ENCODE results near the gene PIANP.
A peak's percentile ranks its signal among the peaks of the same experiment; 100 is the strongest.

Gene PIANP

DNA sequence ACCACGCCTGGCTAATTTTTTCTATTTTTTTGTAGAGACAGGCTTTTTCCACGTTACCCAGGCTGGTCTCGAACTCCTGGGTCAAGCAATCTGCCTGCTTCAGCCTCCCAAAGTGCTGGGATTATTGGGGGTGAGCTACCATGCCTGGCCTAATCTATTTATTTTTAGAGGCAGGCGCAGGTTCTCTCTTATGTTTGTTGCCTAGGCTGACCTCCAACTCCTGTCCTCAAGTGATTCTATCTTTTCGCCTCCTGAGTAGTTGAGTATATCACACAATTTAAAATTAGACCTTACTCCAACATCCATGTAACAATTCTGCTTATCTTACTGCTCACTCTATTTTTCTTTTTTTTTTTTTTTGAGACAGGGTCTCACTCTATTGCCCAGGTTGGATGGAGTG is 46.6 kb downstream of the PIANP start:
- DNase-seq (ENCODE audit: insufficient read length, low spot score) (no peak), FAIRE-seq (no peak)
- TF ChIP-seq POLR2AphosphoS5 (IDR thresholded peaks at IDR 0.05; ENCODE audit: low read depth, low read length) (no peak), PAX5 (IDR thresholded peaks at IDR 0.05; ENCODE audit: insufficient read depth, low read length, severe bottlenecking) (no peak), POLR2A (IDR thresholded peaks at IDR 0.05; ENCODE audit: low read depth, low read length) (no peak)

- no peak for DNase-seq (ENCODE audit: insufficient read length, low spot score)
- TF ChIP-seq POU2F2 (IDR thresholded peaks at IDR 0.05; ENCODE audit: low read depth, low read length) (no peak), POLR2AphosphoS5 (IDR thresholded peaks at IDR 0.05; ENCODE audit: low read depth, low read length) (no peak), POLR2A (IDR thresholded peaks at IDR 0.05; ENCODE audit: low read depth, low read length) (no peak), PAX5 (IDR thresholded peaks at IDR 0.05; ENCODE audit: insufficient read depth, low read length, severe bottlenecking) (no peak), TAF1 (IDR thresholded peaks at IDR 0.05; ENCODE audit: low read depth, low read length) (no peak), SPI1 (IDR thresholded peaks at IDR 0.05; ENCODE audit: low read depth, low read length) (no peak)
- FAIRE-seq: peak; percentile 16
Observed at GRCh38 chr12:6653342-6653741, 47.3 kb downstream of the PIANP start.

DNA sequence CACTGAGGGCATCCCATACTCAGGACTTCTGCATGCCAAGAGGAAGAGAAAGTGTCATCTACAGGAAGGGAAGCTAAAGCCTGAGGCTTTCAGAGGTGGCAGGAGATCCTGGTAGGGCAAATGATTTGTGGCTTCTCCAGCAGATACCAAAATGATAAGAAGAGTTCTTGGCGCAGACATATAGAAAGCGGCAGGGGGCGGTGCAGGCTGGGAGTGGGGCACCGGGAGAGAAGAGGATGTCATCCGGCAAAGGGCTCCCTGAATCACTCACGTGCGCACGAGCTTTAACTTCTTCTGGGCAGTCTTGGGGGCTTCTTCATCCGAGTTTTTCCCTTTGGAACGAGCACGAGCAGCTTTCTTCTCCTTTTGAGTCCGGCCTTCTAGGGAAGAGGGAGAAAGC is 48.2 kb downstream of the PIANP start:
- FAIRE-seq: no peak
- no peak for DNase-seq (ENCODE audit: insufficient read length, low spot score)
- TF ChIP-seq POU2F2 (IDR thresholded peaks at IDR 0.05; ENCODE audit: low read depth, low read length): no peak
- TF ChIP-seq SPI1 (IDR thresholded peaks at IDR 0.05; ENCODE audit: low read depth, low read length): no peak
- no peak for TF ChIP-seq PAX5 (IDR thresholded peaks at IDR 0.05; ENCODE audit: insufficient read depth, low read length, severe bottlenecking)
- no peak for TF ChIP-seq POLR2AphosphoS5 (IDR thresholded peaks at IDR 0.05; ENCODE audit: low read depth, low read length)

DNA sequence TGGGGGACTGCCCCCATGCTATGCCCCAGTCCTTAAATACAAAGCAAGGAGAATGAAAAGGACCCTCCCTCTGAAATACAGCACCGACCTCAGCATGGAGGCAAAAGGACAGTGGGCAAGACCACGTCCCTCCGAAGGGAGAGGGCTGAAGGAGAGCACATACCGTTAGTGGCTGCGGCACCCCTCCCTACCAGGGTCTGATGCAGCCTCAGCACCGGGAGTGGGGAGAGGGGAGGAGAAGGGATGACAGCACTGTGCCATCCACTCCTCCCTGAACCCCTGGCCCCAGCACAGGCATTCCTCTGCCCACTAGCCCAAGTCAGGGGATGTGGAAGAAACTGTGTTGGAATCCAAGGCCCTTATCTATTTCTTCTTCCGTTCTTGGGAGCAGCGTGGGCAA is 49.8 kb downstream of the PIANP start:
- DNase-seq (ENCODE audit: insufficient read length, low spot score) (no peak), FAIRE-seq (no peak)
- TF ChIP-seq PAX5 (IDR thresholded peaks at IDR 0.05; ENCODE audit: insufficient read depth, low read length, severe bottlenecking): no peak
- no peak for TF ChIP-seq POU2F2 (IDR thresholded peaks at IDR 0.05; ENCODE audit: low read depth, low read length)

GRCh38 chr12:6647083-6647604 is 53.5 kb downstream of the PIANP start, which contains the start of gene ACRBP:
ACRBP (minus strand) TSS chr12:6647432; CDS start chr12:6647366, 66 bp downstream.
- FAIRE-seq: no peak
- TF ChIP-seq POLR2A (IDR thresholded peaks at IDR 0.05; ENCODE audit: low read depth, low read length) (no peak), TAF1 (IDR thresholded peaks at IDR 0.05; ENCODE audit: low read depth, low read length) (no peak), SPI1 (IDR thresholded peaks at IDR 0.05; ENCODE audit: low read depth, low read length) (no peak), POU2F2 (IDR thresholded peaks at IDR 0.05; ENCODE audit: low read depth, low read length) (no peak), PAX5 (IDR thresholded peaks at IDR 0.05; ENCODE audit: insufficient read depth, low read length, severe bottlenecking) (no peak), POLR2AphosphoS5 (IDR thresholded peaks at IDR 0.05; ENCODE audit: low read depth, low read length) (no peak)
- DNase-seq (ENCODE audit: insufficient read length, low spot score): no peak

GRCh38 chr12:6646276-6647082 is 54.1 kb downstream of the PIANP start:
- TF ChIP-seq POU2F2 (IDR thresholded peaks at IDR 0.05; ENCODE audit: low read depth, low read length): no peak
- TF ChIP-seq PAX5 (IDR thresholded peaks at IDR 0.05; ENCODE audit: insufficient read depth, low read length, severe bottlenecking): no peak
- no peak for TF ChIP-seq POLR2A (IDR thresholded peaks at IDR 0.05; ENCODE audit: low read depth, low read length)
- TF ChIP-seq SPI1 (IDR thresholded peaks at IDR 0.05; ENCODE audit: low read depth, low read length): no peak
- no peak for TF ChIP-seq TAF1 (IDR thresholded peaks at IDR 0.05; ENCODE audit: low read depth, low read length)
- peak; percentile 28 for FAIRE-seq

DNA sequence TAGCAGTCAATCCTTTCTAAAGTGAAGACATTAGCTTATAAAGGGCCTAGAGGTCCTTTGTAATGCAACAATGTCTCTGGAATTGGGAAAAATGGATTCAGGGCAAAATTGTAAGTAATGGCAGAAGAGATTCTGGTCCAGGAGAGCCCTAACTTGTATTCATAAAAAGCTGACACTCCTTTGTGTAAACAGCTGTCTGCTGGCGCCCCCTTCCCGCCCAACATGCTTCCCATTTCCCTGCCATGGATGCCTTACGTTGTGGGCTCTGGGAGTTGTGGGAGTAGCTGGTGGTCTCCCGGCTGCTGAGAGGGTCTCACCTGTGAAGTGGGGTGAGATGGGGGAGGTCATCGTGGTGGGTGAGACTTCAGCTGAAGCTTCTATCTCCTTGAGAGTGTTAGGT is 55.7 kb downstream of the PIANP start:
- no peak for DNase-seq (ENCODE audit: insufficient read length, low spot score)
- FAIRE-seq: peak; percentile 40
- TF ChIP-seq POU2F2 (IDR thresholded peaks at IDR 0.05; ENCODE audit: low read depth, low read length): no peak
- no peak for TF ChIP-seq TAF1 (IDR thresholded peaks at IDR 0.05; ENCODE audit: low read depth, low read length)
- TF ChIP-seq POLR2AphosphoS5 (IDR thresholded peaks at IDR 0.05; ENCODE audit: low read depth, low read length): no peak
- TF ChIP-seq PAX5 (IDR thresholded peaks at IDR 0.05; ENCODE audit: insufficient read depth, low read length, severe bottlenecking): no peak
- no peak for TF ChIP-seq SPI1 (IDR thresholded peaks at IDR 0.05; ENCODE audit: low read depth, low read length)
- no peak for TF ChIP-seq POLR2A (IDR thresholded peaks at IDR 0.05; ENCODE audit: low read depth, low read length)

More at GRCh38 chr12:6646276-6647082, 54.1 kb downstream of the PIANP start:
- DNase-seq (ENCODE audit: insufficient read length, low spot score): no peak

GRCh38 chr12:6644257-6644596 is 56.4 kb downstream of the PIANP start:
- no peak for FAIRE-seq
- TF ChIP-seq POLR2AphosphoS5 (IDR thresholded peaks at IDR 0.05; ENCODE audit: low read depth, low read length): no peak
- no peak for TF ChIP-seq TAF1 (IDR thresholded peaks at IDR 0.05; ENCODE audit: low read depth, low read length)
- TF ChIP-seq POU2F2 (IDR thresholded peaks at IDR 0.05; ENCODE audit: low read depth, low read length): no peak
- TF ChIP-seq POLR2A (IDR thresholded peaks at IDR 0.05; ENCODE audit: low read depth, low read length): no peak
- TF ChIP-seq SPI1 (IDR thresholded peaks at IDR 0.05; ENCODE audit: low read depth, low read length): peak; percentile 86
- no peak for TF ChIP-seq PAX5 (IDR thresholded peaks at IDR 0.05; ENCODE audit: insufficient read depth, low read length, severe bottlenecking)
- no peak for DNase-seq (ENCODE audit: insufficient read length, low spot score)
